ENCODE measurements around the gene APOD.

DNA sequence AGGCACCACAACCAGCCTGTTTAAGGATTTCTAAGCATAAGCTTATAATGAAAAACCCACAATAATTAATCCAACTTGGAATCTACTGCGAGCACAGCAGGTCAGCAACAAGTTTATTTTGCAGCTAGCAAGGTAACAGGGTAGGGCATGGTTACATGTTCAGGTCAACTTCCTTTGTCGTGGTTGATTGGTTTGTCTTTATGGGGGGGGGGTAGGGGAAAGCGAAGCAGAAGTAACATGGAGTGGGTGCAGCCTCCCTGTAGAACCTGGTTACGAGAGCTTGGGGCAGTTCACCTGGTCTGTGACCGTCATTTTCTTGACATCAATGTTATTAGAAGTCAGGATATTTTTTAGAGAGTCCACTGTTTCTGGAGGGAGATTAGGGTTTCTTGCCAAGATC is 15.1 kb downstream of the APOD start:
- TF ChIP-seq POLR2A (IDR thresholded peaks at IDR 0.05) = no peak
- TF ChIP-seq, protein P1, sequence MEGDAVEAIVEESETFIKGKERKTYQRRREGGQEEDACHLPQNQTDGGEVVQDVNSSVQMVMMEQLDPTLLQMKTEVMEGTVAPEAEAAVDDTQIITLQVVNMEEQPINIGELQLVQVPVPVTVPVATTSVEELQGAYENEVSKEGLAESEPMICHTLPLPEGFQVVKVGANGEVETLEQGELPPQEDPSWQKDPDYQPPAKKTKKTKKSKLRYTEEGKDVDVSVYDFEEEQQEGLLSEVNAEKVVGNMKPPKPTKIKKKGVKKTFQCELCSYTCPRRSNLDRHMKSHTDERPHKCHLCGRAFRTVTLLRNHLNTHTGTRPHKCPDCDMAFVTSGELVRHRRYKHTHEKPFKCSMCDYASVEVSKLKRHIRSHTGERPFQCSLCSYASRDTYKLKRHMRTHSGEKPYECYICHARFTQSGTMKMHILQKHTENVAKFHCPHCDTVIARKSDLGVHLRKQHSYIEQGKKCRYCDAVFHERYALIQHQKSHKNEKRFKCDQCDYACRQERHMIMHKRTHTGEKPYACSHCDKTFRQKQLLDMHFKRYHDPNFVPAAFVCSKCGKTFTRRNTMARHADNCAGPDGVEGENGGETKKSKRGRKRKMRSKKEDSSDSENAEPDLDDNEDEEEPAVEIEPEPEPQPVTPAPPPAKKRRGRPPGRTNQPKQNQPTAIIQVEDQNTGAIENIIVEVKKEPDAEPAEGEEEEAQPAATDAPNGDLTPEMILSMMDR (IDR thresholded peaks at IDR 0.05) = no peak
